ENCODE data around the gene WIZ. TPM values are rescaled to one million over a fixed set of nuclear protein-coding genes. Genes with fewer than 3 reads are reported as not detected.

Gene WIZ
- total and polyA plus RNA-seq, 9 of the 15 experiments (the other 6 are each of a cell fraction or from before 2014, with no cell fraction given), result 0.06 to 37.5 (median 4.8) TPM

- TF ChIP-seq GTF2E2 (tag; IDR thresholded peaks at IDR 0.05) (no peak), CEBPZ (IDR thresholded peaks at IDR 0.05; ENCODE audit: borderline replicate concordance, low read depth, low read length) (no peak), KAT2B (IDR thresholded peaks at IDR 0.05; ENCODE audit: low read depth, low read length) (no peak), BHLHE40 (IDR thresholded peaks at IDR 0.05; ENCODE audit: low read length) (no peak), ZNF444 (CRISPR knock-in tag; IDR thresholded peaks at IDR 0.05) (no peak), THRA (IDR thresholded peaks at IDR 0.05) (no peak)
- TF ChIP-seq, protein P1, sequence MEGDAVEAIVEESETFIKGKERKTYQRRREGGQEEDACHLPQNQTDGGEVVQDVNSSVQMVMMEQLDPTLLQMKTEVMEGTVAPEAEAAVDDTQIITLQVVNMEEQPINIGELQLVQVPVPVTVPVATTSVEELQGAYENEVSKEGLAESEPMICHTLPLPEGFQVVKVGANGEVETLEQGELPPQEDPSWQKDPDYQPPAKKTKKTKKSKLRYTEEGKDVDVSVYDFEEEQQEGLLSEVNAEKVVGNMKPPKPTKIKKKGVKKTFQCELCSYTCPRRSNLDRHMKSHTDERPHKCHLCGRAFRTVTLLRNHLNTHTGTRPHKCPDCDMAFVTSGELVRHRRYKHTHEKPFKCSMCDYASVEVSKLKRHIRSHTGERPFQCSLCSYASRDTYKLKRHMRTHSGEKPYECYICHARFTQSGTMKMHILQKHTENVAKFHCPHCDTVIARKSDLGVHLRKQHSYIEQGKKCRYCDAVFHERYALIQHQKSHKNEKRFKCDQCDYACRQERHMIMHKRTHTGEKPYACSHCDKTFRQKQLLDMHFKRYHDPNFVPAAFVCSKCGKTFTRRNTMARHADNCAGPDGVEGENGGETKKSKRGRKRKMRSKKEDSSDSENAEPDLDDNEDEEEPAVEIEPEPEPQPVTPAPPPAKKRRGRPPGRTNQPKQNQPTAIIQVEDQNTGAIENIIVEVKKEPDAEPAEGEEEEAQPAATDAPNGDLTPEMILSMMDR (IDR thresholded peaks at IDR 0.05 in 2 of 3, conservative IDR thresholded peaks at IDR 0.05 in 1 of 3; ENCODE audit: insufficient read depth in 2 of 3, low read depth in 1 of 3, low read length in 3 of 3), result no peak
Measured at GRCh38 chr19:15441317-15441716, 8.4 kb downstream of the WIZ start (continued).

Measured in K562 (cell line).